Colonic mucosa (tissue), 4 donors: ENCODE measurements around the gene LYRM4. TPM values are rescaled to one million over a fixed set of nuclear protein-coding genes. Genes with fewer than 3 reads are reported as not detected.

Source experiments
- DNase-seq: peaks from one replicate; pipeline ENCODE4 v3.0.0-alpha.2; 2020
- H3K27ac ChIP-seq: fragments of 200-600 bp; one replicate; pipeline ENCODE4 v1.8.0; 2021
- H3K27me3 ChIP-seq: fragments of 200-600 bp; one replicate; pipeline ENCODE4 v1.8.0; 2021
- H3K36me3 ChIP-seq: fragments of 200-600 bp; one replicate; pipeline ENCODE4 v1.8.0; 2021
- H3K4me1 ChIP-seq: fragments of 200-600 bp; one replicate; pipeline ENCODE4 v1.8.0; 2021; ENCODE audit warnings: mild to moderate bottlenecking
- H3K4me3 ChIP-seq: fragments of 200-600 bp; one replicate; pipeline ENCODE4 v1.8.0; 2021
- H3K9ac ChIP-seq, 2 donors: one replicate each; pipeline ENCODE4 v1.7.0; 2013; ENCODE audit warnings: control low read depth in 2 of 2, low read depth in 2 of 2, low read length in 2 of 2
- H3K9me3 ChIP-seq: fragments of 200-600 bp; one replicate; pipeline ENCODE4 v1.8.0; 2021
- intact Hi-C: fragments of 100-400 bp; cut with DNase I; formaldehyde crosslinking; loops from one replicate; pipeline ENCODE4 v1.14.1; 2022
- total RNA-seq, 2 donors: library from RNA; stranded (reverse); fragmentation: NEBNext Ultra II Directional in 1 of 2; extraction: Animal tissue kit (Norgen Biotek cat#: 25700) in 1 of 2; gene quantifications; one replicate each; pipeline ENCODE4 v1.2.1, GENCODE V29; 2021
- TF ChIP-seq, protein P1 (sequence below): fragments of 200-600 bp; IDR thresholded peaks from one replicate; pipeline ENCODE4 v1.8.0; 2022; ENCODE audit warnings: antibody characterized with exemption, mild to moderate bottlenecking
- donor health status: healthy.
- donor health status: DM: no; HTN: no; CAD: no.
- donor health status: DM: no; HTN: no; CAD: no.

The LYRM4 gene
- total RNA-seq, 2 donors from 2014 or later: 14.0 to 17.4 TPM

DNA sequence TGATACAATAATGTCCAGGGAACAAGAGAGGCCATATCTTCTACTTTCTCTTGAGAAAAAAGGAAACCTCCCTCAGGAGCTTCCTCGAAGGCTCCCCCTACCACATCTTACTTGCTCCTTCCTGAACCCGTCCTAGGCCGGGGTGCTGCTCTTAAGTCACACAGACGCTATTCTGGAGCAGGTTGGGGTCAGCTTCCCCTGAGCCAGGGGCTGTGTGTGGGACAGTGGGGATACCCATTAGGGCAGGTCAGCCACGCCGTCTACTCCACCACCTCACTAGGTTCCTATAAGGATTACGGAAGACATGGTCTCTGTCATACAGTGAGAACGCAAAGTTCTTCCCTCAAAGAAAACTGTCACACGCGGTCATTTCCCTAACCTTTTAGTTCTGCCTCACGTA is 183.8 kb downstream of the LYRM4 start:
- Histone ChIP-seq H3K9ac (no peak overlapping the region), H3K9me3 (no peaks in the 10 kb centered on the region), H3K4me3 (no peak overlapping the region), H3K36me3 (no peaks in the 10 kb centered on the region), H3K27ac (no peak overlapping the region), H3K4me1 (no peaks in the 10 kb centered on the region), H3K27me3 (no peaks in the 10 kb centered on the region)
- intact Hi-C loops: no loop called here
- DNase-seq: no peak
- TF ChIP-seq, protein P1, sequence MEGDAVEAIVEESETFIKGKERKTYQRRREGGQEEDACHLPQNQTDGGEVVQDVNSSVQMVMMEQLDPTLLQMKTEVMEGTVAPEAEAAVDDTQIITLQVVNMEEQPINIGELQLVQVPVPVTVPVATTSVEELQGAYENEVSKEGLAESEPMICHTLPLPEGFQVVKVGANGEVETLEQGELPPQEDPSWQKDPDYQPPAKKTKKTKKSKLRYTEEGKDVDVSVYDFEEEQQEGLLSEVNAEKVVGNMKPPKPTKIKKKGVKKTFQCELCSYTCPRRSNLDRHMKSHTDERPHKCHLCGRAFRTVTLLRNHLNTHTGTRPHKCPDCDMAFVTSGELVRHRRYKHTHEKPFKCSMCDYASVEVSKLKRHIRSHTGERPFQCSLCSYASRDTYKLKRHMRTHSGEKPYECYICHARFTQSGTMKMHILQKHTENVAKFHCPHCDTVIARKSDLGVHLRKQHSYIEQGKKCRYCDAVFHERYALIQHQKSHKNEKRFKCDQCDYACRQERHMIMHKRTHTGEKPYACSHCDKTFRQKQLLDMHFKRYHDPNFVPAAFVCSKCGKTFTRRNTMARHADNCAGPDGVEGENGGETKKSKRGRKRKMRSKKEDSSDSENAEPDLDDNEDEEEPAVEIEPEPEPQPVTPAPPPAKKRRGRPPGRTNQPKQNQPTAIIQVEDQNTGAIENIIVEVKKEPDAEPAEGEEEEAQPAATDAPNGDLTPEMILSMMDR: no peak

DNA sequence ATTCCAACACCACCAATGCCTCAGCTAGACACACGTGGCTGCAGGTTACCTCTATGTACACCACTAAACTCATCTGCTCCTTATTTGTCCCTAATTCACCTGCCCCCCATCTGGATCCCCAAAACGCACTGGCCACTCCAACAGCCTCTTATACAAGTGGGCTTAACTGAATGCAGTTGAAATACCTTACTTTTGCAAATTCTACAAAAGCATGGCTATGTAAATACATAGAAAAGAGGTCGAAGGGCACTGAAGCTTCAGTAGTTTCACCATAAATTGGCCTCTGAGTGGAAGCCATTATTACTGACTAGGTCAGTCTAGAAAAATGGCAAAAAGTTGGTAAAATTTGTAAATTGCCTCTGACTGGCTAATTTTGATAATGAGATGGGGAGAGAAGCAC is 186.8 kb downstream of the LYRM4 start:
- intact Hi-C loops: no loop called here
- no peak for DNase-seq
- no peak overlapping the region for H3K9ac ChIP-seq
- H3K27me3 ChIP-seq: no peaks in the 10 kb centered on the region
- H3K4me1 ChIP-seq: no peaks in the 10 kb centered on the region
- TF ChIP-seq, protein P1: no peak
- H3K4me3 ChIP-seq: no peak overlapping the region
- H3K27ac ChIP-seq: no peak overlapping the region
- H3K9me3 ChIP-seq: no peaks in the 10 kb centered on the region
- no peaks in the 10 kb centered on the region for H3K36me3 ChIP-seq

DNA sequence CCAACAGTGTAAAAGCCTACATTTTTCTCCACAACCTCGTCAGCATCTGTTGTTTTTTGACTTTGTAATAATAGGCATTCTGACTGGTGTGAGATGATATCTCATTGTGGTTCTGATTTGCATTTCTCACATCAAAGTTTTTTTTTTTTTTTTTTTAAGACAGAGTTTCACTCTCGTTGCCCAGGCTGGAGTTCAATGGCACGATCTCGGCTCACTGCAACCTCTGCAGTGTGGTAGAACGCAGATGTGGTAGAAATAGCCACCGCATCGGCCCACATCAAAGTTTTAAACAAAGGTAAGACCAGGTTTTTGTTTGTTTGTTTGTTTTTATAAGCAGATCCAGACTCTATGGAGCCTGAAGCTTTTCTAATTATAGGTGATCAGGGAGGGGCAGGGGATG is 188.3 kb downstream of the LYRM4 start:
- TF ChIP-seq, protein P1: no peak
- H3K9me3 ChIP-seq: no peaks in the 10 kb centered on the region

DNA sequence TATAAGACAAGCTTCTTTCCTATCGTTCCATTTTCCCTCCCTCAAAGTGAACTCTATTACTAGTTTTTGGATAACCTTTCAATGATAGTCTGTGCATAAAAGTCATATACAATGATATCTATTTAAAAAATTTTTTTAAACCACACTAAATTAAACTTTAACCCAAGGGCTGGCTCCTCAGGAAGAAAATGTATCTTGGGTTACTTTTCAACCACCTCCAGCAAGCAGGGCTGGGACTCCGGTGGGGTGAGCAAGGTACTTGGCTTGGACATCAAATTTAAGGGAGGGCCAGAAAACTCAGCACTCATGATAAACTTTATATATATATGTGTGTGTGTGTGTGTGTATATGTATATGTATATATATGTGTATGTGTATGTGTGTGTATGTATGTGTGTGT is 189.5 kb downstream of the LYRM4 start:
- TF ChIP-seq, protein P1: no peak
- H3K36me3 ChIP-seq: no peaks in the 10 kb centered on the region
- H3K4me1 ChIP-seq: no peaks in the 10 kb centered on the region
- no peak overlapping the region for H3K27ac ChIP-seq
- no peak for DNase-seq
- no peak overlapping the region for H3K4me3 ChIP-seq
- H3K27me3 ChIP-seq: no peaks in the 10 kb centered on the region
- H3K9ac ChIP-seq: no peak overlapping the region
- intact Hi-C loops: no loop called here
- no peaks in the 10 kb centered on the region for H3K9me3 ChIP-seq

More for the DNA sequence above, 188.3 kb downstream of the LYRM4 start:
- Histone ChIP-seq H3K27ac (no peak overlapping the region), H3K27me3 (no peaks in the 10 kb centered on the region), H3K4me3 (no peak overlapping the region), H3K36me3 (no peaks in the 10 kb centered on the region), H3K4me1 (no peaks in the 10 kb centered on the region), H3K9ac (no peak overlapping the region)
- DNase-seq: no peak
- intact Hi-C loops: no loop called here

DNA sequence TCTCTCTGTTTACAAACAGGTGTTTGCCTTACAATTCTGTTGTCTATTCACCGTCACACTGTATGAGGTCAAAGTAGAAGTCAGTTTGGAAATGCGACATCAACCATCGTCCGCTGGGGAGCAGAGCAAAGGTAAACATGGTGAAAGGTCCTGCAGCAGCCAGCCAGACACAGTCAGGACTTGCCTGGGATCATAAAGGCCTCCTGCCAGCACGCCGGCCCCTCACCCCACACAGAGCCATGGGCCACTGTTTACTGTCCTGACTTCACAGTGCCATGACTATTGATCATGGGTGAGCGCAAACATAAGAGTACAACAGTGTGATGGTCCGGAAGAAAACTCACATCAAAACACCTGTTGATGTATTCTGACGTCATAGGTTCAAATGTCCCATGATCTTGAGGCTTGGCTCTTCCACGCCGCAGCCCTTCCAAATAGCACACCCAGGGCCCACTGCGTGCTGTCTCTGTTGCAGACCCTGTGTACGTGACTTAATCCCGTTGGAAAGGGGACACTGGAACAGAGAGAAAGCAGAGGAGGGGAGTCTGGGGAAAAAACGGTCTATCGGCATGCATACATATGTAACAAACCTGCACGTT is 192.5 kb downstream of the LYRM4 start:
- Histone ChIP-seq H3K27me3 (no peaks in the 10 kb centered on the region), H3K9ac (no peak overlapping the region), H3K4me1 (no peaks in the 10 kb centered on the region), H3K27ac (no peak overlapping the region), H3K36me3 (no peaks in the 10 kb centered on the region), H3K4me3 (no peak overlapping the region), H3K9me3 (no peaks in the 10 kb centered on the region)
- intact Hi-C loops: no loop called here
- no peak for DNase-seq
- TF ChIP-seq, protein P1: no peak
